HS-27A (cell line): ENCODE results near the gene B4GALNT4.
"Not testable (repeated sequence)": the region's sequence is repeated elsewhere in the genome, so short reads cannot be mapped to it uniquely, and the experiment has no call there.

Source experiments
- DNase-seq: peaks from one replicate; pipeline ENCODE4 v3.0.0-alpha.2; 2012; ENCODE audit warnings: low read depth, missing footprints

Gene B4GALNT4

GRCh38 chr11:408154-409007 is 39.1 kb downstream of the B4GALNT4 start:
- DNase-seq: no peak

- no peak for DNase-seq
Measured at GRCh38 chr11:409008-409599, 39.8 kb downstream of the B4GALNT4 start.

GRCh38 chr11:409600-410483 is 40.5 kb downstream of the B4GALNT4 start:
- no peak for DNase-seq

DNA sequence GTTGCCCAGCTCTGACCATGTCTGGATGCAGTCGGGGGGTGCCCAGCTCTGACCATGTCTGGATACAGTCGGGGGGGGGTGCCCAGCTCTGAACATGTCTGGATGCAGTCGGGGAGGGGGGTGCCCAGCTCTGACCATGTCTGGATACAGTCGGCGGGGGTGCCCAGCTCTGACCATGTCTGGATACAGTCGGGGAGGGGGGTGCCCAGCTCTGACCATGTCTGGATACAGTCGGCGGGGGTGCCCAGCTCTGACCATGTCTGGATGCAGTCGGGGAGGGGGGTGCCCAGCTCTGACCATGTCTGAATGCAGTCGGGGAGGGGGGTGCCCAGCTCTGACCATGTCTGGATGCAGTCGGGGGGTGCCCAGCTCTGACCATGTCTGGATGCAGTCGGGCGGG is 41.4 kb downstream of the B4GALNT4 start:
- not testable (repeated sequence) for DNase-seq

DNA sequence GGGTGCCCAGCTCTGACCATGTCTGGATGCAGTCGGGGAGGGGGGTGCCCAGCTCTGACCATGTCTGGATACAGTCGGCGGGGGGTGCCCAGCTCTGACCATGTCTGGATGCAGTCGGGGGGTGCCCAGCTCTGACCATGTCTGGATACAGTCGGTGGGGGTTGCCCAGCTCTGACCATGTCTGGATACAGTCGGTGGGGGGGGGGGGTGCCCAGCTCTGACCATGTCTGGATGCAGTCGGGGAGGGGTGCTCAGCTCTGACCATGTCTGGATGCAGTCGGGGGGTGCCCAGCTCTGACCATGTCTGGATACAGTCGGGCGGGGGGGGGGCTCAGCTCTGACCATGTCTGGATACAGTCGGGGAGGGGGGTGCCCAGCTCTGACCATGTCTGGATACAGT is 42.2 kb downstream of the B4GALNT4 start:
- DNase-seq: not testable (repeated sequence)

GRCh38 chr11:412641-413119 is 43.4 kb downstream of the B4GALNT4 start:
- DNase-seq: no peak

DNA sequence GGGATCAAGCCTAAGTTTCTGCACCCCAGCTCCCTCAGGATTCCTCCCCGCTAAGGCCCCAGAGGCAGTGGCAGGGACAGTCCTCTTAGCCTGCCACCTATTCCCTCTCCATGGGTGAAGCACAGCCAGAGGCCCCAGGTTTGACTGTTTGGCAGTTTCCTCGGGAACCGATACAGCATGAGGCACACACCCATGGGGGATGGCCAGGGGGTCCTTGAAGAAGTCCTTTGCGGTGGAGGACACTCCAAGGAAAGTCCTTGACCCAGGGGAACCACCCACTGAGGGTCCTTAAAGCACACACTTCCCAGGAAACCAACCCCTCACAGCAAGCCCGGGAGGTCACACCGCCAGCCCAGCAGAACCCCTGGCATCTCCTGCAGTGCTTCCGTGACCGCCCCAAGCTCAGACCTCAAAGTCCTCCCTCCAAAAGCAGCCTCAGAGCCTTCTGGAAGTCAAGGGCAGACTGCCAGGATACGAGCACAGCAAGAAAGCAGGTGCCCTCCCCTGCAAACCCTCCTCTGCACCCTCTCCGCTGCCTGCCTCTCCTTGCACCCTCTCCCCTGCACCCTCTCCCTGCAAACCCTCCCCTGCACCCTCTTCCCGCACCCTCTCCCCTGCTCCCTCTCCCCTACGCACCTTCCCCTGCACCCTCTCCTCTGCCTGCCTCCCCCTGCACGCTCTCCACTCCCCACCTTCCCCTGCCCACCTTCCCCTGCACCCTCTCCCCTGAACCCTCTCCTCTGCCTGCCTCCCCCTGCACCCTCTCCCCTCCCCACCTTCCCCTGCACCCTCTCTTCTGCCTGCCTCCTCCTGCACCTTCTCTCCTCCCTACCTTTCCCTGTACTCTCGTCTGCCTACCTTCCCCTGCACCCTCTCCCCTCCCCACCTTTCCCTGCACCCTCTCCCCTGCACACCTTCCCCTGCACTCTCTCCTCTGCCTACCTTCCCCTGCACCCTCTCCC is 44.1 kb downstream of the B4GALNT4 start:
- DNase-seq: no peak

- DNase-seq: no peak
Measured at GRCh38 chr11:414318-414857, 45.1 kb downstream of the B4GALNT4 start.

DNA sequence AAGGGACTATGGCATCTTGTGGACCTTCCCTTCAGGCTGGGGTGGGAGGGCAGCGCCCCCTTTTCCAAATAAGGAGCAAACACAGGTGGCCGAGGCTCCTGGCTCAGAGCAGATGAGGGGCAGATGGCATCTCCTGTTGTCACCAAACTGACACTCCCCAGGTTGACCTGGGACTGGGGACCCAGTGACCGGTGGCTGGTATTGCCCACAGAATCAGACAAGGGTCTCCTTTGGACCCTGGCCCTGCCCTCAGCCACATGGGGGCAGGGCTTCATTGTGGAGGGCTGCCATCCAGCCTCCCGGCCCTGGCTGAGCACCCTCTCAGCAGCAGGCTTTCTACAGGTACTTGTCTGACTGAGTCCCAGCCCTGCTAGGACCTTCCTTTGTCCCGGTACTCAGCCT is 46.3 kb downstream of the B4GALNT4 start:
- DNase-seq: no peak

GRCh38 chr11:416051-416756 is 46.9 kb downstream of the B4GALNT4 start:
- no peak for DNase-seq

GRCh38 chr11:416757-417621 is 47.7 kb downstream of the B4GALNT4 start:
- no peak for DNase-seq

GRCh38 chr11:417652-418342 is 48.5 kb downstream of the B4GALNT4 start:
- DNase-seq: no peak

DNA sequence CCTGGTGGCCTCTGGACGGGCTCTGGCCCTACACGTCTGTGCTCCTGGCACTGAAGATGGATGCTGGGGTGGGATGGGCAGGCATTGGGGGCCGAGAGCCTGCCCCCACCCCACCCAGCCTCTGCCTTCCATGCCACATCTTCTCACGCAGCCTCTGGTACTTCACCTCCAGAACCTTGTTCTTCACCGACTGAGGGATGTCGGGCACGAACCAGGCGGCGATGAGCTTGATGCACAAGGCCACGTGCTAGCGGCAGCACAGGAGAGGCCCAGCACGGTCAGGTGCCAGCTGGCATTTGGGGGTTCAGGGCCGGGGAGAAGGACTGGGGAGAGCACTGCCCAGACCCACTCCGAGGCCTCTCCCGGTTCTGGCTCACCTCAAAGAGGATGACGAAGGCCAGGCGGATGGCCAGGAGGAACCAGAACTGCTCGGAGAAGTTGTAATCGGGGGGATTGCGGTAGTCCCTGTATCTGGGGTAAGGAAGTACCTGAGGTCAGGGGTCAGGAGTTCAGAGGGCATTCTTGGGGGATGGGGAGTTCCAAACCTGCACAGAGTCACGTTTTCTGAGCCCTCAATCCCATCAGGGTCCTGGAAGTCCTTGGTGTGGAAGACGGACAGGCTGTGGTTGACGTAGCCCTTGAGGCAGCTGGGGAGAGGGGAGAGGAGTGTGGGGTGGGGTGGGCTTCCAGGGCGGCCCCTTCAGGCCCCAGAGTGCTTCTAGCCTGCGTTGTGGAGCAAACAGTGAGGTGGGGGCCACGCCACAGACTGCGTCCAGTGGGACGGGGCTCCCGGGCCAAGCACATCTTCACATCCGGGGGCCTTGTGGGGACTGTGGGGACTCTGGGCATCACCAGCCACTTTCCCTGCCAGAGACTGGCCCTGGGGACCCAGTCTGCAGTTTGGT is 49.3 kb downstream of the B4GALNT4 start:
- DNase-seq: no peak

DNA sequence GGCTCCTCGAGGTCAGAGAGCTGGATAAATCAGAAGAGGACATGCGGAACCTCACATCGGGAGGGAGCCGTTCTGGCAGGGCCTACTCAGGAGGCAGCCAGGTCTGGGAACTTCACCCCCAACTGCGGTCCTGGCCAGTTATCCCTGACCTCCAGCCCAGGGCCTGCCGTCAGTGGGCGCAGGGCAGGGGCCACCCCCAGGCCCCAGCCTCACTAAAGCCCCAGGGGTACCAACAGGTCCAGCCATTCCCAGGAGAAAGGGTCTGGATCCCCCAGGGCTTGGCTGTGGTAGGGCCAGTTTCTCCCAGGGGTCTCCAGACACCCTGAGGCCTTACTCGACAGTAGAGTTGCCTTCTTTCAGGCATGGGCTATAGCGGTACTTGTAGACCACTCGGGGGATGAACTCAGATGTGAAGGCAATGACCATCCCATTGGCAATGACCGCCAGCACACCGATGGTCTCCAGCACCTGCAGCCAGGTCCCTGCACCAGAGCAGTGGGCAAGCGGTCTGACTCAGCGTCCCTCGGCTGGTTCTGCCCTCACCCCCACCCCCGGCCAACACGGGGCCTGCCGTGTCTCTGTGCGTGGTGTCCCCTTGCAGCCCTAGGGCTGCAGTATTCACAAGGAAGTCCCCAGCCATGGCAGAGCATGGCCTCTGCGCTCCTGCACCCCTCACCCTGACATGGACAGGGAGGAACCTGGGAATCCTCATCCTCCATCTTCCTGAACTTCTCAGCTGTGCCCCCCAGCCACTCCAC is 50.1 kb downstream of the B4GALNT4 start:
- DNase-seq: no peak

DNA sequence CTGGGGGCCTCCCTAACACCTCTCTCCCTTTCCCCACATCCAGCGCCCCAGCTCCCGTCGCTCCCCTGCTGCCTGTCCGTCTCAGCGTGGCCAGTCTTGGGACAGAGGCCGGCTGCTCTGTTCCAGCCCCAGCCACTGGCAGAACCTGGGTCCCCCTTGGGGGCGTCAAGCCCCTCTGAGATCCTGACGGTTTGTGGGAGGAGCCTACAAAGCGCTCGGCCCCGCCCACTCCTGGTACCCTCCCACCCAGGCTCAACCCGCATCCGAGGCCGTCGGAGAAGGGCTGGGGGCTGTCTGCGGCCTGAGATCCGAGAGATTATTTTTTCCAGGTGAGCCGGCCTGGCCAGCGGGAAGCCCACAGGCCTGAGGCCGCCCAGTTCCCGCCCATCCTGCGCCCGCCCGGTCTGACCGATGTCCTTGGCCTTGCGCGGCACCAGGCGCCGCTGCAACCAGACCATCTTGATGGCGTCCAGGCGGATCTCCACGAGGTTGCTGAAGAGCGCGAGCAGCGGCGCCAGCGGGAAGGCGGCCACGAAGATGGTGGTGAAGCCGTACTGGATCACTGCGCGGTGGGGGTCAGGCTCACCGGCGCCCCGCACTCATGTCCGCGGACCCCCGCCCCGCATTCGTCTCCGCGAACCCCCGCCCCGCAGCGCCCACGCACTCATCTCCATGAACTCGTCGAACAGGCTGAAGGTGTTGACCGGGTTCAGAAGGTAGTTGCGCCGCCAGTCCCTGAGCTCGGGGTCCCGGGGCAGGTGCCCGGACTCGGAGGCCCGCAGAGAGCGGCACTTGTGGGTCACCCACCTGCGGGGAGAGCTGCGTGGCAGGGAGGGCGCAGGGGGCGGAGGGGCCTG is 51.0 kb downstream of the B4GALNT4 start:
- DNase-seq: no peak

DNA sequence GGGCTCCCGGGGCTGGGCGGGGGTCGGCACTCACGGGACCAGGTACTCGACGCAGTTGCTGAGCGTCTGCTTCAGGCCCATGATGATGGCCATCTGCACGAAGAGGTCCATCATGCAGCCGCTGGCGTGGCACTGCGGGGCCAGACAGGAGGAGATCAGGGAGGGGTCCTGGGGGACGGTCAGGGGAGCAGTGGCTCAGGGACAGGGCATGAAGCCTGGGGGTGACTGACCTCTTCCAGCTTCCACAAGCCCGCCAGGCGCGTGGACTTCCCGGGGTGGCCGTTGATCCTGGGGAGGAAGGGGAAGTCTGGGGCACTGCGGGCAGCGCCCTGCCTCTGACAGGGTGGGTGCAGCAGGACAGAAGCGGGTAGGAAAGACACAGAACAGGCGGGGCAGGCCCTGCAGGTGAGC is 51.6 kb downstream of the B4GALNT4 start:
- DNase-seq: no peak
